Panc1 (cell line): ENCODE results near the gene SLC35F4. TPM values are rescaled to one million over a fixed set of nuclear protein-coding genes. Genes with fewer than 3 reads are reported as not detected.

Experiments used
- ATAC-seq: fragments of 200-7000 bp; cut with Tn5 transposase; 2 replicates; pipeline ENCODE4 v1.9.1; 2020; ENCODE audit warnings: mild to moderate bottlenecking, moderate library complexity
- BruUV-seq: library from RNA; stranded (reverse); fragments of 400-500 nt; replicated peaks from 2 replicates; lab custom pipeline; 2021; lab: Mats Ljungman, UMichigan
- CTCF ChIA-PET: fragments of 300-600 bp; sonication (Branson Sonifier 250); formaldehyde crosslinking; loops from one replicate; lab custom pipeline; 2022; ENCODE audit warnings: antibody characterized with exemption; lab: Charles Lee
- POLR2A ChIA-PET: fragments of 300-600 bp; sonication (Branson Sonifier 250); formaldehyde crosslinking; loops from one replicate; lab custom pipeline; 2022; ENCODE audit warnings: antibody characterized with exemption; lab: Charles Lee
- DNase-seq: peaks from one replicate; pipeline ENCODE4 v3.0.0-alpha.2; 2010; ENCODE audit warnings: low read depth, low spot score
- H3K27ac ChIP-seq: 2 replicates; pipeline ENCODE4 v1.5.1; 2011; ENCODE audit warnings: mild to moderate bottlenecking, low read length, inconsistent platforms
- H3K27me3 ChIP-seq: fragments of 200-500 bp; sonication (Bioruptor generic); 2 replicates; pipeline ENCODE4 v1.6.0; 2014; ENCODE audit warnings: low read length, inconsistent platforms; ENCODE audit not compliant: control insufficient read depth, insufficient read depth
- H3K36me3 ChIP-seq: fragments of 200-500 bp; sonication (Bioruptor generic); 2 replicates; pipeline ENCODE4 v1.5.1; 2014; ENCODE audit warnings: inconsistent platforms, mild to moderate bottlenecking, low read length, moderate library complexity; ENCODE audit not compliant: control insufficient read depth, insufficient read depth
- H3K4me1 ChIP-seq: 2 replicates; pipeline ENCODE4 v1.5.1; 2011; ENCODE audit warnings: inconsistent platforms, mild to moderate bottlenecking, low read length, moderate library complexity; ENCODE audit not compliant: control insufficient read depth, insufficient read depth
- H3K4me3 ChIP-seq, 2 experiments: 2 replicates each; pipeline ENCODE4 v1.5.1; 2011 to 2012; ENCODE audit warnings: low read depth in 2 of 2, low read length in 2 of 2, mild to moderate bottlenecking in 2 of 2, inconsistent platforms in 1 of 2, moderate library complexity in 1 of 2
- H3K9me3 ChIP-seq: fragments of 200-500 bp; sonication (Bioruptor generic); 2 replicates; pipeline ENCODE4 v1.5.1; 2014; ENCODE audit warnings: low read depth, mild to moderate bottlenecking, inconsistent platforms, low read length, moderate library complexity; ENCODE audit not compliant: control insufficient read depth, insufficient read depth
- POLR2AphosphoS5 ChIP-seq: IDR thresholded peaks from 2 replicates; pipeline ENCODE4 v1.6.1; 2012; ENCODE audit warnings: mild to moderate bottlenecking, low read depth, low read length, moderate library complexity
- SIN3A ChIP-seq: IDR thresholded peaks from 2 replicates; pipeline ENCODE4 v1.6.1; 2012; ENCODE audit warnings: low read depth, mild to moderate bottlenecking, low read length, moderate library complexity, borderline replicate concordance; ENCODE audit not compliant: insufficient read depth
- TCF7L2 ChIP-seq: IDR thresholded peaks from 2 replicates; pipeline ENCODE4 v1.6.1; 2011; ENCODE audit warnings: mild to moderate bottlenecking, low read depth, low read length, inconsistent platforms
- in situ Hi-C: cut with HindIII; loops from 2 replicates; pipeline ENCODE4 v1.10.0; 2016; ENCODE audit warnings: low sequenced_read_pairs, low pct_unique_long_range_greater_than_20kb
- intact Hi-C: fragments of 100-400 bp; cut with micrococcal nuclease; formaldehyde crosslinking; loops from one replicate; pipeline ENCODE4 v1.10.0; 2022; ENCODE audit not compliant: unreplicated experiment
- total RNA-seq: library from RNA; stranded (reverse); gene quantifications from one replicate; pipeline ENCODE4 v1.2.1, GENCODE V29; 2021; ENCODE audit not compliant: unreplicated experiment
- TF ChIP-seq, protein P1 (sequence below): fragments of 450-650 bp; IDR thresholded peaks from 2 replicates; pipeline ENCODE4 v1.5.1; 2017; ENCODE audit warnings: mild to moderate bottlenecking
- TF ChIP-seq, protein P2 (sequence below), 2 experiments: IDR thresholded peaks; 2 replicates each; pipeline ENCODE4 v1.6.1; 2011 to 2012; ENCODE audit warnings: low read depth in 2 of 2, control low read depth in 1 of 2, low read length in 1 of 2, mild to moderate bottlenecking in 1 of 2, moderate library complexity in 1 of 2; ENCODE audit not compliant: insufficient read depth in 1 of 2

SLC35F4 gene
- total RNA-seq, 1 experiment from 2014 or later: not detected

DNA sequence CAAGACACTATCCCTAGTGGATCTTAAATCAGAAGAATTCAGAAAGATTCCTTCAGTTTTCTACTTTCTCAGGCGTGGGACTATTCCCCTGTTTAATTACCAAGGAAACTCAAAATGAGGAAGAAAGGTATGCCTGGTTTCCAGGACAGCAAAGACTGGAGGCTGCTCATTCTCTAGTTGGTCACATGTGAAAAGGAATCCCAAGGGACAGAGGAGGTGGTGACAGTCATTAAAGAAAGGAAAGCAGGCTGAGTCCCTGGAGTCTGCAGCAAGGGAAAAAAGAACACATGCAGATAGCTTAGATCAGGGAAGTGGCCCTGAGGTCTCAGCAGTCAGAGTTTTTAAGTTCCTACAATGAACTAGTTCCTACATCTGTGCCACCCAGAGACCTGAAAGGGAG is 206.8 kb downstream of the SLC35F4 start:
- Histone ChIP-seq H3K36me3 (no peaks in the 10 kb centered on the region), H3K4me1 (no peaks in the 10 kb centered on the region), H3K27me3 (no peaks in the 10 kb centered on the region), H3K9me3 (no peaks in the 10 kb centered on the region), H3K27ac (no peak overlapping the region), H3K4me3 (no peak overlapping the region)
- intact Hi-C loops: no loop called here
- in situ Hi-C loops: no loop called here
- ChIA-PET POLR2A (no interaction called here), CTCF (no interaction called here)
- BruUV-seq: no TSS peak
- no peak for DNase-seq
- no peak for ATAC-seq
- TF ChIP-seq TCF7L2 (no peak), POLR2AphosphoS5 (no peak), SIN3A (no peak)

DNA sequence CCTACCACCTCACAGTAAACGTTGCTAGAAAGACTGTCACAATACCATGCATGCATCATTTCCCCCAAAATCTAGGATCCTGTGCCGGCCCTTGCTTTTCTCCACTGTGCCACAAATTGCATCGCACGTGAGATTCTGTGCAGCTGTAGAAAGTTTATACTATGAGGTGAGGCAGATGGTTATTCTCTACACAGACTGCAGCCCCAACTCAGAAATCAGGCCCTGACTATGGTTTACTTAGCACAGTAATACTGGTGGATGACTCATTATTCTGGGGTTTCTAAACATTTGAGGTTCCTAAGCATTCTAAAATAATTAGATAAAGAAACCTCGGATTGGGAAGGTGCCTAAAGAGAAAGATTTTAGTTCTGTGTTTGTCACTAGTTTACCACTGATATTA is 208.4 kb downstream of the SLC35F4 start:
- no peaks in the 10 kb centered on the region for H3K4me1 ChIP-seq
- no peaks in the 10 kb centered on the region for H3K36me3 ChIP-seq
- H3K9me3 ChIP-seq: no peaks in the 10 kb centered on the region
- ChIA-PET CTCF (no interaction called here), POLR2A (no interaction called here)
- in situ Hi-C loops (no loop called here), intact Hi-C loops (no loop called here)
- BruUV-seq: no TSS peak
- no peaks in the 10 kb centered on the region for H3K27me3 ChIP-seq
- no peak for TF ChIP-seq TCF7L2
- TF ChIP-seq, protein P1, sequence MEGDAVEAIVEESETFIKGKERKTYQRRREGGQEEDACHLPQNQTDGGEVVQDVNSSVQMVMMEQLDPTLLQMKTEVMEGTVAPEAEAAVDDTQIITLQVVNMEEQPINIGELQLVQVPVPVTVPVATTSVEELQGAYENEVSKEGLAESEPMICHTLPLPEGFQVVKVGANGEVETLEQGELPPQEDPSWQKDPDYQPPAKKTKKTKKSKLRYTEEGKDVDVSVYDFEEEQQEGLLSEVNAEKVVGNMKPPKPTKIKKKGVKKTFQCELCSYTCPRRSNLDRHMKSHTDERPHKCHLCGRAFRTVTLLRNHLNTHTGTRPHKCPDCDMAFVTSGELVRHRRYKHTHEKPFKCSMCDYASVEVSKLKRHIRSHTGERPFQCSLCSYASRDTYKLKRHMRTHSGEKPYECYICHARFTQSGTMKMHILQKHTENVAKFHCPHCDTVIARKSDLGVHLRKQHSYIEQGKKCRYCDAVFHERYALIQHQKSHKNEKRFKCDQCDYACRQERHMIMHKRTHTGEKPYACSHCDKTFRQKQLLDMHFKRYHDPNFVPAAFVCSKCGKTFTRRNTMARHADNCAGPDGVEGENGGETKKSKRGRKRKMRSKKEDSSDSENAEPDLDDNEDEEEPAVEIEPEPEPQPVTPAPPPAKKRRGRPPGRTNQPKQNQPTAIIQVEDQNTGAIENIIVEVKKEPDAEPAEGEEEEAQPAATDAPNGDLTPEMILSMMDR: no peak
- TF ChIP-seq SIN3A: no peak
- no peak for TF ChIP-seq POLR2AphosphoS5
- TF ChIP-seq, protein P2, sequence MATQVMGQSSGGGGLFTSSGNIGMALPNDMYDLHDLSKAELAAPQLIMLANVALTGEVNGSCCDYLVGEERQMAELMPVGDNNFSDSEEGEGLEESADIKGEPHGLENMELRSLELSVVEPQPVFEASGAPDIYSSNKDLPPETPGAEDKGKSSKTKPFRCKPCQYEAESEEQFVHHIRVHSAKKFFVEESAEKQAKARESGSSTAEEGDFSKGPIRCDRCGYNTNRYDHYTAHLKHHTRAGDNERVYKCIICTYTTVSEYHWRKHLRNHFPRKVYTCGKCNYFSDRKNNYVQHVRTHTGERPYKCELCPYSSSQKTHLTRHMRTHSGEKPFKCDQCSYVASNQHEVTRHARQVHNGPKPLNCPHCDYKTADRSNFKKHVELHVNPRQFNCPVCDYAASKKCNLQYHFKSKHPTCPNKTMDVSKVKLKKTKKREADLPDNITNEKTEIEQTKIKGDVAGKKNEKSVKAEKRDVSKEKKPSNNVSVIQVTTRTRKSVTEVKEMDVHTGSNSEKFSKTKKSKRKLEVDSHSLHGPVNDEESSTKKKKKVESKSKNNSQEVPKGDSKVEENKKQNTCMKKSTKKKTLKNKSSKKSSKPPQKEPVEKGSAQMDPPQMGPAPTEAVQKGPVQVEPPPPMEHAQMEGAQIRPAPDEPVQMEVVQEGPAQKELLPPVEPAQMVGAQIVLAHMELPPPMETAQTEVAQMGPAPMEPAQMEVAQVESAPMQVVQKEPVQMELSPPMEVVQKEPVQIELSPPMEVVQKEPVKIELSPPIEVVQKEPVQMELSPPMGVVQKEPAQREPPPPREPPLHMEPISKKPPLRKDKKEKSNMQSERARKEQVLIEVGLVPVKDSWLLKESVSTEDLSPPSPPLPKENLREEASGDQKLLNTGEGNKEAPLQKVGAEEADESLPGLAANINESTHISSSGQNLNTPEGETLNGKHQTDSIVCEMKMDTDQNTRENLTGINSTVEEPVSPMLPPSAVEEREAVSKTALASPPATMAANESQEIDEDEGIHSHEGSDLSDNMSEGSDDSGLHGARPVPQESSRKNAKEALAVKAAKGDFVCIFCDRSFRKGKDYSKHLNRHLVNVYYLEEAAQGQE (IDR thresholded peaks at IDR 0.05; ENCODE audit: insufficient read depth in 1 of 2, low read depth in 2 of 2, low read length in 1 of 2): no peak
- no peak overlapping the region for H3K27ac ChIP-seq
- DNase-seq (no peak), ATAC-seq (no peak)
- H3K4me3 ChIP-seq: no peak overlapping the region

DNA sequence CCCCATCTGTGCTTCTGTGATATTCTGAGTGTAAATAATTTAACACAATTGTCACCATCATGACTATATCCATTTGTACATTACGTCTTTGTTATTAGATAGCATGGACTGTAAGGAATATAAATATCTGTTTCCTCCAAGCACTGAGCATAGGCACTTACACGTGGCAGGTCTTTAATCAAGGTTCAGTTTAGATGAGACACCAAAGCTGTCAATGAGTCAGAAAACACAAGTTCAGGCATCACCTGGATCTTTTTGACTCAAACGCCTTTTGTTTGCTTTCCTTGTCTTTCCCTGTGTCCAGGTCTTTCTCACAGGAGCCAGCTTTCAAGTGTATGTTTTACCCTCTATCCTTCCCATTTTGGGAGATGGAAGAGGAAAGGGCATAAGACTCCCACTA is 209.0 kb downstream of the SLC35F4 start:
- POLR2A ChIA-PET: no interaction called here
- TF ChIP-seq TCF7L2: no peak
- TF ChIP-seq, protein P2 (IDR thresholded peaks at IDR 0.05; ENCODE audit: insufficient read depth in 1 of 2, low read depth in 2 of 2, low read length in 1 of 2): no peak
- TF ChIP-seq, protein P1: no peak
- no peak for TF ChIP-seq POLR2AphosphoS5
- no peak for TF ChIP-seq SIN3A
- in situ Hi-C loops: no loop called here
- CTCF ChIA-PET: no interaction called here
- no peak for DNase-seq
- BruUV-seq: no TSS peak
- intact Hi-C loops: no loop called here
- no peak overlapping the region for H3K27ac ChIP-seq
- no peak overlapping the region for H3K4me3 ChIP-seq
- no peaks in the 10 kb centered on the region for H3K4me1 ChIP-seq
- no peaks in the 10 kb centered on the region for H3K9me3 ChIP-seq
- no peaks in the 10 kb centered on the region for H3K36me3 ChIP-seq
- H3K27me3 ChIP-seq: no peaks in the 10 kb centered on the region
- no peak for ATAC-seq
